H1 (cell line): ENCODE data around the gene SDF2L1. TPM values are rescaled to one million over a fixed set of nuclear protein-coding genes. Genes with fewer than 3 reads are reported as not detected.

Experiments
- CTCF ChIA-PET: fragments of 300-600 bp; sonication (Branson Sonifier 250); formaldehyde crosslinking; loops from one replicate; lab custom pipeline; 2021; ENCODE audit not compliant: partially characterized antibody; lab: Charles Lee
- POLR2A ChIA-PET: fragments of 300-600 bp; sonication (Branson Sonifier 250); formaldehyde crosslinking; loops from one replicate; lab custom pipeline; 2021; ENCODE audit warnings: inconsistent platforms; ENCODE audit not compliant: partially characterized antibody; lab: Charles Lee
- DNase-seq, 2 experiments: peaks; one replicate each; pipeline versions ENCODE4 v3.0.0 to v3.0.0-alpha.2; 2010 to 2022; ENCODE audit warnings: low spot score in 2 of 2, low read depth in 1 of 2, mixed read lengths in 1 of 2
- FAIRE-seq: peaks from 2 replicates; lab custom pipeline; 2011; peaks lifted over from hg19 to GRCh38; lab: Jason Lieb, UNC
- H2AFZ ChIP-seq: 2 replicates; pipeline ENCODE4 v1.8.1; 2012; ENCODE audit warnings: low read length, inconsistent platforms
- H2AK5ac ChIP-seq: 2 replicates; pipeline ENCODE4 v1.6.1; 2013; ENCODE audit warnings: low read depth, low read length
- H2BK120ac ChIP-seq: replicated peaks from 2 replicates; pipeline ENCODE3; 2013; ENCODE audit warnings: low read depth, low read length, inconsistent platforms
- H2BK12ac ChIP-seq: 2 replicates; pipeline ENCODE4 v1.6.1; 2013; ENCODE audit warnings: low read depth, low read length
- H2BK15ac ChIP-seq: 2 replicates; pipeline ENCODE4 v1.6.1; 2013; ENCODE audit warnings: low read length
- H2BK20ac ChIP-seq: 2 replicates; pipeline ENCODE4 v1.6.1; 2013; ENCODE audit warnings: low read length
- H2BK5ac ChIP-seq: 2 replicates; pipeline ENCODE4 v1.6.1; 2013; ENCODE audit warnings: low read depth, low read length
- H3K14ac ChIP-seq: 2 replicates; pipeline ENCODE4 v1.6.1; 2013; ENCODE audit warnings: inconsistent platforms; ENCODE audit not compliant: insufficient read length
- H3K18ac ChIP-seq: 2 replicates; pipeline ENCODE4 v1.6.1; 2013; ENCODE audit warnings: low read length; ENCODE audit errors: extremely low read depth
- H3K23ac ChIP-seq: 2 replicates; pipeline ENCODE4 v1.6.1; 2013; ENCODE audit warnings: inconsistent platforms; ENCODE audit not compliant: insufficient read length
- H3K23me2 ChIP-seq: 2 replicates; pipeline ENCODE4 v1.6.1; 2013; ENCODE audit warnings: low read depth, low read length
- H3K27ac ChIP-seq: 2 replicates; pipeline ENCODE4 v1.6.1; 2011; ENCODE audit warnings: low read depth, low read length, inconsistent platforms
- H3K27me3 ChIP-seq, 4 experiments: replicated peaks in 1 of 4; 1 replicate in 1 of 4; 2 replicates in 3 of 4; pipeline versions ENCODE4 v1.6.1 to v1.8.1; 2011 to 2013; ENCODE audit warnings: low read length in 3 of 4, mild to moderate bottlenecking in 3 of 4, inconsistent platforms in 2 of 4, mixed read lengths in 2 of 4, moderate library complexity in 1 of 4; ENCODE audit not compliant: control insufficient read depth in 3 of 4, insufficient read depth in 3 of 4; ENCODE audit errors: extremely low read depth in 1 of 4
- H3K36me3 ChIP-seq, 4 experiments: 2 replicates each; pipeline versions ENCODE4 v1.6.1 to v1.8.1; 2011 to 2013; ENCODE audit warnings: mild to moderate bottlenecking in 4 of 4, low read length in 3 of 4, moderate library complexity in 2 of 4, control low read depth in 1 of 4, inconsistent platforms in 1 of 4; ENCODE audit not compliant: insufficient read depth in 4 of 4, control insufficient read depth in 2 of 4
- H3K4ac ChIP-seq: replicated peaks from 2 replicates; pipeline ENCODE3; 2013; ENCODE audit warnings: low read length, low read depth, mixed read lengths, inconsistent platforms; ENCODE audit not compliant: insufficient read length
- H3K4me1 ChIP-seq, 4 experiments: replicated peaks in 1 of 4; 1 replicate in 1 of 4; 2 replicates in 3 of 4; pipeline versions ENCODE4 v1.6.1 to v1.8.1; 2011 to 2013; ENCODE audit warnings: low read length in 3 of 4, inconsistent platforms in 2 of 4, mixed read lengths in 1 of 4; ENCODE audit not compliant: insufficient read depth in 4 of 4, control insufficient read depth in 3 of 4
- H3K4me2 ChIP-seq, 2 experiments: 2 replicates each; pipeline versions ENCODE4 v1.6.1 to v1.8.1; 2011 to 2013; ENCODE audit warnings: low read depth in 2 of 2, low read length in 2 of 2, control low read depth in 1 of 2, inconsistent platforms in 1 of 2, mild to moderate bottlenecking in 1 of 2; ENCODE audit not compliant: insufficient read depth in 1 of 2
- H3K4me3 ChIP-seq, 4 experiments: fragments of 200-600, 300-600 bp in 1 of 4; sonication (generic), shearing (Covaris generic), sonication (Bioruptor Twin) in 1 of 4; 2 replicates each; pipeline versions ENCODE4 v1.5.1 to v1.8.1; 2011 to 2016; ENCODE audit warnings: low read length in 4 of 4, low read depth in 3 of 4, control low read depth in 2 of 4, inconsistent platforms in 2 of 4, mild to moderate bottlenecking in 2 of 4, mixed read lengths in 1 of 4, moderate library complexity in 1 of 4; ENCODE audit not compliant: insufficient read depth in 2 of 4; ENCODE audit errors: extremely low read depth in 1 of 4
- H3K56ac ChIP-seq: replicated peaks from 2 replicates; pipeline ENCODE3; 2013; ENCODE audit warnings: low read depth, mild to moderate bottlenecking, mixed read lengths, low read length, inconsistent platforms; ENCODE audit not compliant: insufficient read length
- H3K79me1 ChIP-seq: 2 replicates; pipeline ENCODE4 v1.6.1; 2013; ENCODE audit warnings: low read depth, low read length, control low read depth
- H3K79me2 ChIP-seq, 2 experiments: 2 replicates each; pipeline versions ENCODE4 v1.6.1 to v1.8.1; 2012 to 2013; ENCODE audit warnings: low read length in 2 of 2, mild to moderate bottlenecking in 2 of 2, inconsistent platforms in 1 of 2; ENCODE audit not compliant: insufficient read depth in 2 of 2, control insufficient read depth in 1 of 2
- H3K9ac ChIP-seq, 4 experiments: replicated peaks in 1 of 4; 1 replicate in 1 of 4; 2 replicates in 3 of 4; pipeline versions ENCODE4 v1.6.1 to v1.8.1; 2011 to 2013; ENCODE audit warnings: low read depth in 3 of 4, low read length in 3 of 4, control low read depth in 2 of 4, mild to moderate bottlenecking in 2 of 4, moderate library complexity in 2 of 4, inconsistent platforms in 1 of 4; ENCODE audit errors: extremely low read depth in 1 of 4
- H3K9me3 ChIP-seq, 2 experiments: 2 replicates each; pipeline versions ENCODE4 v1.6.1 to v1.8.1; 2012 to 2013; ENCODE audit warnings: mild to moderate bottlenecking in 2 of 2, moderate library complexity in 2 of 2, control low read depth in 1 of 2, inconsistent platforms in 1 of 2, low read depth in 1 of 2, low read length in 1 of 2, mixed read lengths in 1 of 2; ENCODE audit not compliant: insufficient read depth in 2 of 2
- H4K20me1 ChIP-seq, 2 experiments: replicated peaks in 1 of 2; 2 replicates each; pipeline versions ENCODE3 to v1.8.1; 2011 to 2013; ENCODE audit warnings: inconsistent platforms in 2 of 2, low read length in 2 of 2, mild to moderate bottlenecking in 1 of 2; ENCODE audit not compliant: insufficient read depth in 2 of 2, control insufficient read depth in 1 of 2
- H4K5ac ChIP-seq: 2 replicates; pipeline ENCODE4 v1.6.1; 2013; ENCODE audit warnings: low read length, low read depth, mixed read lengths, inconsistent platforms; ENCODE audit not compliant: insufficient read length
- H4K8ac ChIP-seq: 2 replicates; pipeline ENCODE4 v1.8.0; 2013; ENCODE audit warnings: mild to moderate bottlenecking, moderate library complexity, low read length, inconsistent platforms; ENCODE audit not compliant: insufficient read depth; ENCODE audit errors: extremely low read depth
- H4K91ac ChIP-seq: replicated peaks from 2 replicates; pipeline ENCODE3; 2013; ENCODE audit warnings: low read length, mixed read lengths, inconsistent platforms; ENCODE audit not compliant: insufficient read length
- NANOG ChIP-seq: IDR thresholded peaks from 2 replicates; pipeline ENCODE4 v1.6.1; 2011; ENCODE audit warnings: low read length, low read depth, mild to moderate bottlenecking, inconsistent platforms; ENCODE audit not compliant: insufficient read depth, poor library complexity, severe bottlenecking
- POLR2AphosphoS5 ChIP-seq: IDR thresholded peaks from 2 replicates; pipeline ENCODE4 v1.6.1; 2011; ENCODE audit warnings: low read depth, low read length
- RAD21 ChIP-seq, 2 experiments: IDR thresholded peaks in 1 of 2; conservative IDR thresholded peaks in 1 of 2; 2 replicates each; pipeline ENCODE4 v1.6.1; 2011; ENCODE audit warnings: low read depth in 2 of 2, low read length in 2 of 2, improper control_type of control experiment in 1 of 2, inconsistent platforms in 1 of 2, mild to moderate bottlenecking in 1 of 2, moderate library complexity in 1 of 2
- TAF1 ChIP-seq: IDR thresholded peaks from 2 replicates; pipeline ENCODE4 v1.6.1; 2011; ENCODE audit warnings: mild to moderate bottlenecking, low read depth, low read length
- TBP ChIP-seq: IDR thresholded peaks from 2 replicates; pipeline ENCODE4 v1.6.1; 2011; ENCODE audit warnings: low read depth, low read length, improper control_type of control experiment
- WGBS, 2 experiments: shearing (Covaris generic) in 1 of 2; methylation state at CpG; one replicate each; pipeline versions ENCODE4 v1.1.6 to v1.1.7; 2013 to 2015; ENCODE audit warnings: low lambda C conversion rate in 2 of 2, mixed read lengths in 2 of 2, inconsistent platforms in 1 of 2, low coverage in 1 of 2, missing lambda C conversion rate in 1 of 2; ENCODE audit not compliant: insufficient replicate concordance in 2 of 2, insufficient coverage in 1 of 2, insufficient read length in 1 of 2; ENCODE audit errors: extremely low coverage in 1 of 2, missing lambda C conversion rate in 1 of 2; 5-methylcytosine and 5-hydroxymethylcytosine counted together
- polyA plus RNA-seq, 7 experiments: library from polyadenylated mRNA; depleted of rRNA in 3 of 7; stranded (reverse) in 5 of 7; unstranded in 2 of 7; fragments of >200 nt in 5 of 7; fragments of 200-250 nt in 2 of 7; gene quantifications; 1 replicate in 5 of 7; 2 replicates in 1 of 7; 4 replicates in 1 of 7; pipeline versions ENCODE4 v1.2.1 to v1.2.3, GENCODE V29; 2011 to 2013; ENCODE audit warnings: missing spikeins in 2 of 7, mixed read lengths in 2 of 7
- total RNA-seq: library from RNA; stranded (reverse); fragmentation: NEBNext Ultra II Directional; extraction: Animal tissue kit (Norgen Biotek cat#: 25700); gene quantifications from 2 replicates; pipeline ENCODE4 v1.2.1, GENCODE V29; 2021
- TF ChIP-seq, protein P1 (sequence below): IDR thresholded peaks from 2 replicates; pipeline ENCODE4 v1.6.1; 2011; ENCODE audit warnings: low read depth, mild to moderate bottlenecking, low read length; ENCODE audit not compliant: insufficient read depth
- TF ChIP-seq, protein P2 (sequence below), 3 experiments: IDR thresholded peaks; 1 replicate in 2 of 3; 2 replicates in 1 of 3; pipeline versions ENCODE4 v1.5.1 to v1.6.1; 2011; ENCODE audit warnings: low read length in 3 of 3, mild to moderate bottlenecking in 3 of 3, inconsistent platforms in 2 of 3, low read depth in 1 of 3, moderate library complexity in 1 of 3; ENCODE audit not compliant: insufficient read depth in 1 of 3; ENCODE audit errors: control extremely low read depth in 1 of 3

SDF2L1 gene
- total and polyA plus RNA-seq, 2 of the 8 experiments (the other 6 are each of a cell fraction or from before 2014, with no cell fraction given) = 51.1 to 59.6 TPM

- H3K18ac ChIP-seq = no peak overlapping the region
- FAIRE-seq (no peak), DNase-seq (no peak)
- no peak overlapping the region for H2BK20ac ChIP-seq
- H2AFZ ChIP-seq = no peak overlapping the region
- TF ChIP-seq, protein P1, sequence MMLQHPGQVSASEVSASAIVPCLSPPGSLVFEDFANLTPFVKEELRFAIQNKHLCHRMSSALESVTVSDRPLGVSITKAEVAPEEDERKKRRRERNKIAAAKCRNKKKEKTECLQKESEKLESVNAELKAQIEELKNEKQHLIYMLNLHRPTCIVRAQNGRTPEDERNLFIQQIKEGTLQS = no peak
- TF ChIP-seq NANOG (no peak), TAF1 (no peak), TBP (no peak), RAD21 (IDR thresholded peaks at IDR 0.05 in 1 of 2, conservative IDR thresholded peaks at IDR 0.05 in 1 of 2; ENCODE audit: low read depth in 2 of 2, low read length in 2 of 2) (peak in 1 of 2 experiments; percentile 32; a peak in 2 of 4 replicates), POLR2AphosphoS5 (peak; percentile 30; the same call in 1 of the 2 replicates)
- TF ChIP-seq, protein P2, sequence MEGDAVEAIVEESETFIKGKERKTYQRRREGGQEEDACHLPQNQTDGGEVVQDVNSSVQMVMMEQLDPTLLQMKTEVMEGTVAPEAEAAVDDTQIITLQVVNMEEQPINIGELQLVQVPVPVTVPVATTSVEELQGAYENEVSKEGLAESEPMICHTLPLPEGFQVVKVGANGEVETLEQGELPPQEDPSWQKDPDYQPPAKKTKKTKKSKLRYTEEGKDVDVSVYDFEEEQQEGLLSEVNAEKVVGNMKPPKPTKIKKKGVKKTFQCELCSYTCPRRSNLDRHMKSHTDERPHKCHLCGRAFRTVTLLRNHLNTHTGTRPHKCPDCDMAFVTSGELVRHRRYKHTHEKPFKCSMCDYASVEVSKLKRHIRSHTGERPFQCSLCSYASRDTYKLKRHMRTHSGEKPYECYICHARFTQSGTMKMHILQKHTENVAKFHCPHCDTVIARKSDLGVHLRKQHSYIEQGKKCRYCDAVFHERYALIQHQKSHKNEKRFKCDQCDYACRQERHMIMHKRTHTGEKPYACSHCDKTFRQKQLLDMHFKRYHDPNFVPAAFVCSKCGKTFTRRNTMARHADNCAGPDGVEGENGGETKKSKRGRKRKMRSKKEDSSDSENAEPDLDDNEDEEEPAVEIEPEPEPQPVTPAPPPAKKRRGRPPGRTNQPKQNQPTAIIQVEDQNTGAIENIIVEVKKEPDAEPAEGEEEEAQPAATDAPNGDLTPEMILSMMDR (IDR thresholded peaks at IDR 0.05; ENCODE audit: control extremely low read depth in 1 of 3, insufficient read depth in 1 of 3, low read depth in 1 of 3, low read length in 3 of 3) = peak in 1 of 3 experiments; percentile 3; a peak in 1 of 4 replicates
- no peak overlapping the region for H4K8ac ChIP-seq
- H3K9me3 ChIP-seq = peaks cover 0 to 12% of the 10 kb centered on the region in 2 experiments; a peak in 1 of 4 replicates
- no peak overlapping the region for H3K14ac ChIP-seq
- no peaks in the 10 kb centered on the region for H3K79me2 ChIP-seq
- H3K27me3 ChIP-seq = no peaks in the 10 kb centered on the region
- no peak overlapping the region for H4K91ac ChIP-seq
- no peaks in the 10 kb centered on the region for H3K79me1 ChIP-seq
- ChIA-PET POLR2A (interaction anchor here (1.1 to 1.6 kb wide), 2 partner anchors 13 to 45 kb away, joined by 3 to 4 read pairs; no protein-coding TSS in a partner anchor), CTCF (no interaction called here)
- WGBS, 2 experiments = 92% methylated on average over 12 of the region's 12 CpGs; no CpG with 5 or more reads in 1 of the 2 experiments
- no peaks in the 10 kb centered on the region for H3K23me2 ChIP-seq
- H2BK12ac ChIP-seq = no peak overlapping the region
- no peak overlapping the region for H3K4me2 ChIP-seq
- H2BK15ac ChIP-seq = no peak overlapping the region
- H2BK5ac ChIP-seq = no peak overlapping the region
- no peaks in the 10 kb centered on the region for H3K4me1 ChIP-seq
- no peak overlapping the region for H2AK5ac ChIP-seq
- no peak overlapping the region for H3K4ac ChIP-seq
- H4K20me1 ChIP-seq = no peaks in the 10 kb centered on the region
- H3K27ac ChIP-seq = no peak overlapping the region
- peaks cover 11 to 21% (median 17%) of the 10 kb centered on the region in 4 experiments; a peak in 6 of 8 replicates for H3K36me3 ChIP-seq
- H4K5ac ChIP-seq = no peak overlapping the region
- H2BK120ac ChIP-seq = no peak overlapping the region
- no peak overlapping the region for H3K56ac ChIP-seq
- no peak overlapping the region for H3K9ac ChIP-seq
- no peak overlapping the region for H3K23ac ChIP-seq
- no peak overlapping the region for H3K4me3 ChIP-seq
Measured at GRCh38 chr22:21673534-21674321, 31.6 kb downstream of the SDF2L1 start.
